Measurements from ENCODE around the gene CUX1. TPM values are rescaled to one million over a fixed set of nuclear protein-coding genes. Genes with fewer than 3 reads are reported as not detected.
"Not testable (repeated sequence)": the region's sequence is repeated elsewhere in the genome, so short reads cannot be mapped to it uniquely, and the experiment has no call there.

The CUX1 gene
- total RNA-seq, 8 experiments from 2014 or later = 9.2 to 52.7 (median 24.2) TPM

DNA sequence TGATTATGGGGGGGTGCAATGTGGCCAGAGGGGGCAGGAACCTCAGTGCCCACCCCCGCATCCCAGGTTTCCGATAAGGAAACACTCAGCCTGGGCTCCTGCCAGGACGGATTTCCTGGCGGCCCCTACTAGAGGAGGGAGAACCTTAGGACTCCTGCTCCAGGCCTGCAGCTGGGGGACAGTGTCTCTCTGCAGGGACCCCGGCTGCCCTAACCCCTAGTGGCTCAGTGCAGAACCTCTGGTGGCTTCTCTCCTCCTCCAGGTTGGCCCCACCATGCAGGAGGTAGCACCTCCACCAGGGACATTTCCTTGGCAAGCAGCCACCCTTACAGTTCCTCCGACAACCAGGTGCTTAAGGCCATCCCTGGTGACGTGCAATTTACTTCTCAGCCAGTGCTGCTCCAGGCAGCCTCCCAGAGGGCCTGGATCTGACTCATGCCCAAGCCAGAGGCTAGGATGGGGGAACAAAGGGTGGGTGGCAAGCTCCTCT lies 501.1 kb downstream of the CUX1 start:
- Histone ChIP-seq H3K4me1 (replicated peaks in 1 of 2) (no peaks in the 10 kb centered on the region), H3K4me3 (no peak overlapping the region), H3K27ac (no peak overlapping the region)
- WGBS, 10 experiments = 80 to 100% methylated on average over 1 to 2 of the region's 7 CpGs; no CpG with 5 or more reads in 8 of the 10 experiments
- in situ Hi-C loops (cut with MboI; ENCODE audit: low pct_unique_long_range_greater_than_20kb in 2 of 9, low sequenced_read_pairs in 9 of 9, unreplicated experiment in 9 of 9) = no loop called here
- ATAC-seq (replicated peaks in 6 of 8) = peak in 1 of 8 experiments; percentile 19

GRCh38 chr7:102319671-102320070 lies 502.2 kb downstream of the CUX1 start:
- 80 to 88% methylated on average over 1 to 2 of the region's 3 CpGs; no CpG with 5 or more reads in 8 of the 10 experiments for WGBS, 10 experiments
- ATAC-seq (replicated peaks in 6 of 8) = peak in 2 of 8 experiments; percentile 15 to 31
- in situ Hi-C loops (cut with MboI; ENCODE audit: low pct_unique_long_range_greater_than_20kb in 2 of 9, low sequenced_read_pairs in 9 of 9, unreplicated experiment in 9 of 9) = no loop called here
- no peaks in the 10 kb centered on the region for H3K4me1 ChIP-seq (replicated peaks in 1 of 2)
- H3K4me3 ChIP-seq = no peak overlapping the region
- H3K27ac ChIP-seq = no peak overlapping the region

DNA sequence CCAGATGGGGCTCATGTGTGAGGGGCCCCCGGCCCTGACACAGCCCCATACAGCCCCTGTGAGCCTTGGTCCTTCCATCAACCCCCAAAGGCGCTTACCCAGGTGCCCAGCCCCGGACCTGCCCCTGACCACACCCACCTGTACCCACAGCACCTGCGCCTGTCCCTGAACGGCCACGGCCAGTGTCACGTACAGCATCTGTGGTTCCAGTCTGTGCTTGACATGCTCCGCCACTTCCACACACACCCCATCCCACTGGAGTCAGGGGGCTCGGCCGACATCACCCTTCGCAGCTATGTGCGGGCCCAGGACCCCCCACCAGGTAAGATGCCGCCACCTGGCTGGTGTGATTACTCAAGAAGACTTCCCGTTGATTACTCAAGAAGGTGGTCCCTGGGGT lies 502.8 kb downstream of the CUX1 start:
- WGBS, 10 experiments = 98% methylated on average over 8 of the region's 14 CpGs; no CpG with 5 or more reads in 9 of the 10 experiments
- in situ Hi-C loops (cut with MboI; ENCODE audit: low pct_unique_long_range_greater_than_20kb in 2 of 9, low sequenced_read_pairs in 9 of 9, unreplicated experiment in 9 of 9) = no loop called here
- H3K4me3 ChIP-seq = no peak overlapping the region

GRCh38 chr7:102320601-102321350 lies 503.4 kb downstream of the CUX1 start:
- ATAC-seq (replicated peaks in 6 of 8) = peak in 1 of 8 experiments; percentile 4
- in situ Hi-C loops (cut with MboI; ENCODE audit: low pct_unique_long_range_greater_than_20kb in 2 of 9, low sequenced_read_pairs in 9 of 9, unreplicated experiment in 9 of 9) = no loop called here
- no peaks in the 10 kb centered on the region for H3K4me1 ChIP-seq (replicated peaks in 1 of 2)
- H3K27ac ChIP-seq = no peak overlapping the region
- 83 to 97% (median 97%) methylated on average over 10 to 19 of the region's 37 CpGs; no CpG with 5 or more reads in 7 of the 10 experiments for WGBS, 10 experiments
- H3K4me3 ChIP-seq = no peak overlapping the region

More for the DNA sequence above, 502.8 kb downstream of the CUX1 start:
- Histone ChIP-seq H3K4me1 (replicated peaks in 1 of 2) (no peaks in the 10 kb centered on the region), H3K27ac (no peak overlapping the region)
- ATAC-seq (replicated peaks in 6 of 8) = no peak

DNA sequence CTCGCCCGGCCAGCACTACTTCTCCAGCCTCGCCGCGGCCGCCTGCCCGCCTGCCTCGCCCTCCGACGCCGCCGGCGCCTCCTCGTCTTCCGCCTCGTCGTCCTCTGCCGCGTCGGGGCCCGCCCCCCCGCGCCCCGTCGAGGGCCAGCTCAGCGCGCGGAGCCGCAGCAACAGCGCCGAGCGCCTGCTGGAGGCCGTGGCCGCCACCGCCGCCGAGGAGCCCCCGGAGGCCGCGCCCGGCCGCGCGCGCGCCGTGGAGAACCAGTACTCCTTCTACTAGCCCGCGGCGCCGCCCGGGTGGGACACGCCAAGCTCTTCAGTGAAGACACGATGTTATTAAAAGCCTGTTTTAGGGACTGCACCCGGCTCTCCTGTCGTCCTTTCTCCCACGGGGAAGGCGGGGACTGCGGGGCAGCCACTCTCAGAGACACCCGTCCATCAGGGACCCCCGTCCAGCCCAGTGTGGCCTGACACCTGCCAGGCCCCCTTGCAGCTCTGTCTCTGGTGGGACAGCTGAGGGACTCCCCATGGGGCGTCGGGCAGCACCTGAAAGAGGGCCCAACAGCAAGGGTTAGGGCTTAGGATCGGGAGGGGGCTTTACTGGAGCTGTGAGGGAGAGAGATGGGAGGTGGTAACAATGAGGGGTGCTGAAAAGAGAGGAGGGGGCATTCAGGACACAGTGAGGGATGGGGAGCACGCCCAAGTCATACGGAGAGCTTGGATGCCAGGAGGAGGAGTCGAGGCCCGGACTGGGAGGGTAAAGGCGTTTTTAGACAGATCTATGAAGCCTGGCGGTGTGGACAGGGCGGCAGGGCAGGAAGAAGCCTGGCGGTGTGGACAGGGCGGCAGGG lies 504.1 kb downstream of the CUX1 start:
- WGBS, 10 experiments = 69 to 97% (median 71%) methylated on average over 2 to 5 of the region's 73 CpGs; no CpG with 5 or more reads in 5 of the 10 experiments
- peak in 4 of 8 experiments; percentile 18 to 88 (median 85) for ATAC-seq (replicated peaks in 6 of 8)
- Histone ChIP-seq H3K4me3 (no peak overlapping the region), H3K4me1 (replicated peaks in 1 of 2) (no peaks in the 10 kb centered on the region), H3K27ac (no peak overlapping the region)
- in situ Hi-C loops (cut with MboI; ENCODE audit: low pct_unique_long_range_greater_than_20kb in 2 of 9, low sequenced_read_pairs in 9 of 9, unreplicated experiment in 9 of 9) = no loop called here

DNA sequence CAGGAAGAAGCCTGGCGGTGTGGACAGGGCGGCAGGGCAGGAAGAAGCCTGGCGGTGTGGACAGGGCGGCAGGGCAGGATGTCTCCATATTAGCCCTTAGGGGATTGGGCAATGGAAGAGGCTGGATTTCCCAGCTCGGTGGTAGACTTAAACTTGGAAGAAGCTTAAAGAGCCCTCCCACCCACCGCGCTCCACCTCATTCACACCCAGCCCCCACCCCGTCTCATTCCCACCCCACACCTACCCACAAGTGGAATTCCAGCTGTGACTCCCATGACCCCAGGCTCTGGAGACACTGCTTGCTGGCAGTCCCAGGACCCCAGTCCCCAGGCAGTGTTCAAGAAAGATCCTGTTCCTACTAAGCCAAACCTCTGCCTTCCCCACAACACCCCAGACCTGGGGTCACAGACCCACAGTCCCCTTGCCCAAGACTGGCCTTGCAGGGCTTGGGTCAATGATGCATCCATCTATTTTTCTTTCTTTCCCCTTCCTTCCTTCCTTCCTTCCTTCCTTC lies 504.8 kb downstream of the CUX1 start:
- H3K4me3 ChIP-seq = no peak overlapping the region
- H3K27ac ChIP-seq = no peak overlapping the region
- no peaks in the 10 kb centered on the region for H3K4me1 ChIP-seq (replicated peaks in 1 of 2)
- 100% methylated on average over 1 to 3 of the region's 8 CpGs; no CpG with 5 or more reads in 8 of the 10 experiments for WGBS, 10 experiments
- ATAC-seq (replicated peaks in 6 of 8) = no peak
- in situ Hi-C loops (cut with MboI; ENCODE audit: low pct_unique_long_range_greater_than_20kb in 2 of 9, low sequenced_read_pairs in 9 of 9, unreplicated experiment in 9 of 9) = no loop called here

- in situ Hi-C loops (cut with MboI; ENCODE audit: low pct_unique_long_range_greater_than_20kb in 2 of 9, low sequenced_read_pairs in 9 of 9, unreplicated experiment in 9 of 9) = no loop called here
- no peak for ATAC-seq (replicated peaks in 6 of 8)
- H3K4me1 ChIP-seq (replicated peaks in 1 of 2) = no peaks in the 10 kb centered on the region
- 40 to 60% (median 40%) methylated on average over 1 of the region's 5 CpGs; no CpG with 5 or more reads in 7 of the 10 experiments for WGBS, 10 experiments
- H3K4me3 ChIP-seq = no peak overlapping the region
- no peak overlapping the region for H3K27ac ChIP-seq
Observed at GRCh38 chr7:102323914-102324195, 506.4 kb downstream of the CUX1 start.

GRCh38 chr7:102325106-102325505 lies 507.7 kb downstream of the CUX1 start:
- ATAC-seq (replicated peaks in 6 of 8); H3K4me1 ChIP-seq (replicated peaks in 1 of 2); H3K27ac ChIP-seq; in situ Hi-C loops (cut with MboI; ENCODE audit: low pct_unique_long_range_greater_than_20kb in 2 of 9, low sequenced_read_pairs in 9 of 9, unreplicated experiment in 9 of 9); H3K4me3 ChIP-seq: not testable (repeated sequence)
- 50 to 100% (median 78%) methylated on average over 1 to 6 of the region's 11 CpGs; no CpG with 5 or more reads in 1 of the 10 experiments for WGBS, 10 experiments

DNA sequence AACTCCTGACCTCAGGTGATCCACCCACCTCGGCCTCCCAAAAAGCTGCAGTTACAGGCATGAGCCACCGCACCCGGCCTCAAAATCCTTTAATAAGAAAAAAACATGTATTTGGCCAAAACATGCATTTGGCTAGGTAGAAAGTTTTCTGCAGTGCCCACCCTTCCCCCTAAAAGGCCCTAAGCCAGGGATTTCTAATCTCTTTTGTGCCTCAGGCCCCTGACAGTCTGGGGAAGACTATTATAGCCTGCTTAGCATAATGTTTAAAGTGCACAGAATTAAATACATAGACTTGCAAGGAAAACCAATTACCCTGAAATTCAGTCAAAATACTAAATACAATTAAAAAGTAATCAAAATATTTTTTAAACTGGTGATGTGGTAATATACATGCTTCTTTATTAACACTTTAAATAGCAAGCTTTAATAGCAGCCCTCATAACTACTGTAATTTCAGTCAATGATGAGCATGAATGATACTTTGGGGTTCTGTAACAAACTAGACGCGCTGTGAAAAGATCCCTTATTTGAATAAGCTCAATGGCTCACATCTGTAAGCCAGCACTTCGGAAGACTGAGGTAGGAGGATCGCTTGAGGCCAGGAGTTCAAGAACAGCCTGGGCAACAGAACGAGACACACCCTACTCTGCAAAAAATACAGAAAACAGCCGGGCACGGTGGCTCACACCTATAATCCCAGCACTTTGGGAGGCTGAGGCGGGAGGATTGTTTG lies 508.9 kb downstream of the CUX1 start:
- Histone ChIP-seq H3K4me3 (no peak overlapping the region), H3K4me1 (replicated peaks in 1 of 2) (no peaks in the 10 kb centered on the region), H3K27ac (no peak overlapping the region)
- 59 to 100% (median 90%) methylated on average over 1 to 8 of the region's 11 CpGs; no CpG with 5 or more reads in 2 of the 10 experiments for WGBS, 10 experiments
- in situ Hi-C loops (cut with MboI; ENCODE audit: low pct_unique_long_range_greater_than_20kb in 2 of 9, low sequenced_read_pairs in 9 of 9, unreplicated experiment in 9 of 9) = no loop called here
- peak in 1 of 8 experiments; percentile 56 for ATAC-seq (replicated peaks in 6 of 8)

DNA sequence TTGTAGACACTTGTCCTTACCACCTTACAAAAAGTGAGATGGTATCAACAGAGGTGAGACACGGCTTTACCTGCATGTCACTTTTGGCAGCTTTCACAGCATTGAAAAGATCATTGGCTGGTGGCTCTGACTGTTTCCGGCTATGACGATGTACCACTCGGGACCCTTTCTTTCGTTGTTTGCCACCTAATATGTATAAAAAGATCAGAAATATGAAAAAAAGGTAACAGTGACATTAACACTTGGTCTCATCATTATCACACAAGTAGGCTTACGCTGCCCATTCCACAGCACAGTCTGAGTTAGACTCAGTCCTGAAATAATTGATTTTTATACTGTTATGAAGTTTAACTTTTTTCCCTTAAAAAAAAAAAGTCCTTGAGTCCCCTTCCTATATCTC lies 509.8 kb downstream of the CUX1 start:
- ATAC-seq (replicated peaks in 6 of 8); H3K4me1 ChIP-seq (replicated peaks in 1 of 2); in situ Hi-C loops (cut with MboI; ENCODE audit: low pct_unique_long_range_greater_than_20kb in 2 of 9, low sequenced_read_pairs in 9 of 9, unreplicated experiment in 9 of 9); H3K27ac ChIP-seq; H3K4me3 ChIP-seq: not testable (repeated sequence)
- 30 to 100% (median 79%) methylated on average over 1 to 6 of the region's 6 CpGs; no CpG with 5 or more reads in 2 of the 10 experiments for WGBS, 10 experiments

DNA sequence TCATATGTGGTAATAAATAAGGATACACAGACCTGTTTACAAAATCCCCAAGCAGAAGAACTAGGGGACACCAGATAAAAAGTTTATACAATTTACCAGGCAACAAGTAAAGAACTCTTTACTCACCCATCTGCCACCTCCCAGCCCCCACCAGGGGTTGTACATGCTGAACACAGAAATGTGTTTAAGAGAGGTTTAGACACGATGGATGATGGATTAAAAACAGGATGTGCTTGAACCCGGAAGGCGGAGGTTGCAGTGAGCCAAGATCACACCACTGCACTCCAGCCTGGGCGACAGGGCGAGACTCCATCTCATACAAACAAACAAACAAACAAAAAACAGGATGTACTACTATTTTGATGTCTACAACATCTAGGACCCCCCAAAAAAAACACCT lies 511.4 kb downstream of the CUX1 start:
- H3K4me1 ChIP-seq (replicated peaks in 1 of 2); H3K4me3 ChIP-seq; H3K27ac ChIP-seq; ATAC-seq (replicated peaks in 6 of 8); in situ Hi-C loops (cut with MboI; ENCODE audit: low pct_unique_long_range_greater_than_20kb in 2 of 9, low sequenced_read_pairs in 9 of 9, unreplicated experiment in 9 of 9): not testable (repeated sequence)
- WGBS, 10 experiments = 100% methylated on average over 2 of the region's 5 CpGs; no CpG with 5 or more reads in 9 of the 10 experiments

GRCh38 chr7:102329366-102329765 lies 511.9 kb downstream of the CUX1 start:
- ATAC-seq (replicated peaks in 6 of 8); in situ Hi-C loops (cut with MboI; ENCODE audit: low pct_unique_long_range_greater_than_20kb in 2 of 9, low sequenced_read_pairs in 9 of 9, unreplicated experiment in 9 of 9); H3K4me1 ChIP-seq (replicated peaks in 1 of 2); H3K27ac ChIP-seq; H3K4me3 ChIP-seq: not testable (repeated sequence)
- 62% methylated on average over 2 of the region's 9 CpGs; no CpG with 5 or more reads in 9 of the 10 experiments for WGBS, 10 experiments

Measured in motor neuron (in vitro differentiated cells).